GM12891 (cell line): ENCODE data around the gene JAZF1.

Source experiments
- PAX5 ChIP-seq: IDR thresholded peaks from 2 replicates; pipeline ENCODE4 v1.6.1; 2011; ENCODE audit warnings: low read length, moderate library complexity, mild to moderate bottlenecking; ENCODE audit not compliant: insufficient read depth, severe bottlenecking
- POLR2A ChIP-seq: IDR thresholded peaks from 2 replicates; pipeline ENCODE4 v1.6.1; 2011; ENCODE audit warnings: low read depth, low read length, control low read depth
- POLR2AphosphoS5 ChIP-seq: IDR thresholded peaks from 2 replicates; pipeline ENCODE4 v1.6.1; 2011; ENCODE audit warnings: low read depth, low read length, control low read depth
- TAF1 ChIP-seq: IDR thresholded peaks from 2 replicates; pipeline ENCODE4 v1.6.1; 2011; ENCODE audit warnings: low read depth, low read length, control low read depth

DNA sequence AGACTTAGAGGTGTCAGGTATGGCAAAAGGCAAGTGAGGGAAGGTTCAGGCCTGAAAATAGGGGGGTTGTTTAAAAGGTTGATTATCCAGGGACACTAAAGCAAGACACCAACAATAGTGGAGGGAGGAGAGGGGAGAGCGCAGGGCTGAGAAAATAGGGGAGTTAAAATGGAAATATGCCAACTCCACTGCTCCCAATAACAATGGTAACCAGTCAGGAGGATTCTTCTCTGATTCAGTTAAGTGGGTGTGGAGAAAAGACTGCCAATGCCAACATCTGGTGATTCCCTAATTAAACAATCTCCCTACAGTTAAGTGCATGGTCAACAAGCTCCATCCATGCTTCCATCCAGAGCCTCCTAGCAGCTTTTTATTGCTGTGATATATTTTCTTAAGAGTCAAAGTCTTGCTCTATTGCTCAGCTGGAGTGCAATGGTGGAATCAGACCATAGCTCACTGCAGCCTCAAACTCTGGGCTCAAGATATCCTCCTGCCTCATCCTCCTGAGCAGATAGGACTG is 183.3 kb downstream of the JAZF1 start:
- TF ChIP-seq POLR2AphosphoS5 (no peak), POLR2A (no peak), TAF1 (no peak), PAX5 (no peak)
